Activated CD8-positive, alpha-beta memory T cell treated with anti-CD3 and anti-CD28 coated beads, Interleukin-2, amount 10 ng/mL, durations not matched to agents 7 days and 5 days (primary cell): ENCODE results near the gene OAS2. TPM values are rescaled to one million over a fixed set of nuclear protein-coding genes. Genes with fewer than 3 reads are reported as not detected.

Experiments
- ATAC-seq: fragments of 150-1000 bp; cut with Tn5 transposase; one replicate; pipeline ENCODE4 v1.10.0; 2021; ENCODE audit warnings: moderate library complexity
- CTCF ChIA-PET: fragments of 350-600 bp; sonication (Branson Sonifier 250); formaldehyde crosslinking; loops from one replicate; lab custom pipeline; 2021; ENCODE audit warnings: antibody characterized with exemption; lab: Charles Lee
- DNase-seq: peaks from one replicate; pipeline ENCODE4 v3.0.0-alpha.2; 2020
- H3K27ac Mint-ChIP-seq: one replicate; pipeline ENCODE4 v1.8.0; 2021; ENCODE audit warnings: mild to moderate bottlenecking, mixed read lengths
- H3K27me3 Mint-ChIP-seq: one replicate; pipeline ENCODE4 v1.8.0; 2021; ENCODE audit warnings: mixed read lengths
- H3K36me3 Mint-ChIP-seq: one replicate; pipeline ENCODE4 v1.8.0; 2021; ENCODE audit warnings: mild to moderate bottlenecking, mixed read lengths
- H3K4me1 Mint-ChIP-seq: one replicate; pipeline ENCODE4 v1.8.0; 2021; ENCODE audit warnings: mixed read lengths
- H3K4me3 Mint-ChIP-seq: one replicate; pipeline ENCODE4 v1.8.0; 2021; ENCODE audit warnings: mild to moderate bottlenecking, moderate library complexity, mixed read lengths
- H3K9me3 Mint-ChIP-seq: one replicate; pipeline ENCODE4 v1.8.0; 2022; ENCODE audit warnings: low read depth, mixed read lengths
- total RNA-seq, 2 experiments: library from RNA; stranded (reverse); gene quantifications; one replicate each; pipeline ENCODE4 v1.2.3, GENCODE V29; 2021

The OAS2 gene, protein sequence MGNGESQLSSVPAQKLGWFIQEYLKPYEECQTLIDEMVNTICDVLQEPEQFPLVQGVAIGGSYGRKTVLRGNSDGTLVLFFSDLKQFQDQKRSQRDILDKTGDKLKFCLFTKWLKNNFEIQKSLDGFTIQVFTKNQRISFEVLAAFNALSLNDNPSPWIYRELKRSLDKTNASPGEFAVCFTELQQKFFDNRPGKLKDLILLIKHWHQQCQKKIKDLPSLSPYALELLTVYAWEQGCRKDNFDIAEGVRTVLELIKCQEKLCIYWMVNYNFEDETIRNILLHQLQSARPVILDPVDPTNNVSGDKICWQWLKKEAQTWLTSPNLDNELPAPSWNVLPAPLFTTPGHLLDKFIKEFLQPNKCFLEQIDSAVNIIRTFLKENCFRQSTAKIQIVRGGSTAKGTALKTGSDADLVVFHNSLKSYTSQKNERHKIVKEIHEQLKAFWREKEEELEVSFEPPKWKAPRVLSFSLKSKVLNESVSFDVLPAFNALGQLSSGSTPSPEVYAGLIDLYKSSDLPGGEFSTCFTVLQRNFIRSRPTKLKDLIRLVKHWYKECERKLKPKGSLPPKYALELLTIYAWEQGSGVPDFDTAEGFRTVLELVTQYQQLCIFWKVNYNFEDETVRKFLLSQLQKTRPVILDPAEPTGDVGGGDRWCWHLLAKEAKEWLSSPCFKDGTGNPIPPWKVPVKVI
- total RNA-seq = 100 to 1,000 TPM; 276 to 383 TPM

DNA sequence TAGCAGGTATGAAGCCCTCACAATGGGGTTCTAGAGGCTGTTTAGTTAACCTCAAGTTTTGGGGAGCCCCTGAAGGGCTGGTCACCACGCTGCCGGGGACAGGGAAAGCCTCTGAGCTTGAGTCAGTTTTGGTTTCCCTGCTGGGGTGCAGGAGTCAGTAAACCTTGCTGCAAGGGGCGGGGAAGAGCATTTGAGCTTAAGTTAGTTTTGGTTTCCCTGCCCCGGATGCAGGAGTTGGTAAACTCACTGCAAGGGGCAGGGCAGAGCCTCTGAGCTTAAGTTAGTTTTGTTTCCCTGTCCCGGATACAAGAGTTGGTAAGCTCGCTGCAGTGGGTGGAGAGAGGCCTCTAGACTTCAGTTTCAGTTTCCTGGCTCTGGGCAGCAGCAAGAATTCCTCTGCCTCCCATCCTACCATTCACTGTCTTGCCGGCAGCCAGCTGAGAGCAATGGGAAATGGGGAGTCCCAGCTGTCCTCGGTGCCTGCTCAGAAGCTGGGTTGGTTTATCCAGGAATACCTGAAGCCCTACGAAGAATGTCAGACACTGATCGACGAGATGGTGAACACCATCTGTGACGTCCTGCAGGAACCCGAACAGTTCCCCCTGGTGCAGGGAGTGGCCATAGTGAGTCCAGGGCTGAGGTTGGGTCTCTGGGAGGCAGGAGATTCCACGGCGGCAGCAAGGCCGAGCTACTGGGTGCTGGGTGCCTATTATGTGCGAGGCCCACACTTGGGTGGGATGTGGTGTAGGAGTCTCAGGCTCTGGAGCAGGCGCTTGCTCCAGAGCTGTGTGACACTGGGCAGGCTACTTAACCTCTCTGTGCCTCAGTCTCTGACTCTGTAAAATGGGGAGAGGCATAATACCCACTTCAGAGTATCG is at the start of gene OAS2:
Gene OAS2 (plus strand): TSS at position 357 of the 878 bp plus-strand sequence. CDS start 90 bp downstream, at position 447.
- Mint-ChIP-seq H3K4me3 (peak within 1 kb of the TSS; percentile 89), H3K27me3 (no peaks in the 10 kb centered on the region), H3K4me1 (peaks cover 52% of the 10 kb centered on the region), H3K36me3 (peaks cover 63% of the 10 kb centered on the region), H3K9me3 (peaks cover 5% of the 10 kb centered on the region), H3K27ac (peak within 1 kb of the TSS; percentile 100)
- DNase-seq = peak; percentile 96
- CTCF ChIA-PET = interaction anchor here (1.0 to 6.9 kb wide), 9 partner anchors 10 to 78 kb away, joined by 3 to 67 read pairs (median 10); partner anchors contain the start of genes OAS1 and OAS3
- ATAC-seq = peak; percentile 92

DNA sequence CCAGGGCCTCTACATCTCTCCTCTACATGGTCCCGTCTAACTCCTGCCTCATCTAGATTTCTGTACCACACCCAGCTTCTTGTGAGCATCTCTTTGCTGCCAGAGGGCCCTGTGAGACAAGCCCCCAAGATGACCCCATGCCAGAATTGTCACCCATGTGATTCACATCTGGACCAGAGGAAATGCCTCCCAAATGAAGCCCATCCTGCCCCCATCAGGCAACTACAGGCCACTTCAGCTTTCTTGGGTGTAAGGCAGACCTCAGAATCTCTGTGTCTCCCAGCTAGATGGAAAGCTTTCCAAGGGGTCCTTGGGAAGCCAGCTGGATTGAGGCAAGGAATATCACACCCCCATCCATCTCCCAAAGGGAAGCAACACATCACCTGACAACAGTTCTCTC is 49.3 kb upstream of the OAS2 start:
- Mint-ChIP-seq H3K27ac (no peak overlapping the region), H3K36me3 (peaks cover 49% of the 10 kb centered on the region), H3K9me3 (no peaks in the 10 kb centered on the region), H3K27me3 (no peaks in the 10 kb centered on the region), H3K4me1 (peaks cover 3% of the 10 kb centered on the region), H3K4me3 (no peak overlapping the region)
- CTCF ChIA-PET = interaction anchor here (1.2 kb wide), 1 partner anchor 29 kb away, joined by 3 read pairs; no protein-coding TSS in a partner anchor
- DNase-seq = peak; percentile 38
- no peak for ATAC-seq

DNA sequence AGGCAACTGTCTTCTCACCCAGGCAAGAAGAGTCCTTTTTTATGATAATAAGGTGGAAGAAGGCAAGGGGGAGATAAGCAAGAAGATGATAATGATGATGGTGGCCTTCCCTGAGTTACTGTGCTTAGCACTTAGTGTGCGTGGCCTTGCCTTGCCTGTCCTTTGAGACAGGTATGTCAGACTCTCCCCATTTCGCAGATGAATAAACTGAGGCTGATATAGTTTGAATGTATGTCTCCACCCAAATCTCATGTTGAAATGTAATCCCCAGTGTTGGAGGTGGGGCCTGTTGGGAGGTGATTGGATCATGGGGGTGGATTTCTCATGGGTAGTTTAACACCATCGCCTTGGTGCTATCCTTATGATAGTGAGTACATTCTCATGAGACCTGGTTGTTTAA is 48.6 kb upstream of the OAS2 start:
- CTCF ChIA-PET = interaction anchor here (1.2 kb wide), 1 partner anchor 30 kb away, joined by 3 read pairs; no protein-coding TSS in a partner anchor
- Mint-ChIP-seq H3K4me3 (no peak overlapping the region), H3K9me3 (no peaks in the 10 kb centered on the region), H3K36me3 (peaks cover 44% of the 10 kb centered on the region), H3K27ac (no peak overlapping the region), H3K4me1 (peaks cover 6% of the 10 kb centered on the region), H3K27me3 (no peaks in the 10 kb centered on the region)
- ATAC-seq (no peak), DNase-seq (no peak)

DNA sequence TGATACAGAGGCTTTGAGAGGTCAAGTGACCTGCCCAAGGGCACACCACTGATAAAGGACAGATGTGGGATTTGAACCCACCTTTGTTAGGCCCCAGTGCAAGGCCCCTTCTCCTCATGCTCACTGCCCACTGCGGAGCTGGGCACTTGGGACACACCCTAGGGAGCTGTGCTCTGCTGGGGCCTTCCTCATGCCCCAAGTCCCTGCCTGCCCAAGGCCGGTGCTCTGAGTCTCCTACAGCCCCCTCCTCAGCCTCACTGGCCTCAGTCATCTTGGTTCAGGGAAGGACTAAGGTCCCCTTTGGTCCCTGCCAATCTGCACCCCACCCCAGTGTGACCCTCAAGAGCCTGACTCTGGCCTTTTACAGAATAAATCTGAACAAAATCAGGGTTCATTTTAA is 48.0 kb upstream of the OAS2 start:
- H3K27ac Mint-ChIP-seq = no peak overlapping the region

DNA sequence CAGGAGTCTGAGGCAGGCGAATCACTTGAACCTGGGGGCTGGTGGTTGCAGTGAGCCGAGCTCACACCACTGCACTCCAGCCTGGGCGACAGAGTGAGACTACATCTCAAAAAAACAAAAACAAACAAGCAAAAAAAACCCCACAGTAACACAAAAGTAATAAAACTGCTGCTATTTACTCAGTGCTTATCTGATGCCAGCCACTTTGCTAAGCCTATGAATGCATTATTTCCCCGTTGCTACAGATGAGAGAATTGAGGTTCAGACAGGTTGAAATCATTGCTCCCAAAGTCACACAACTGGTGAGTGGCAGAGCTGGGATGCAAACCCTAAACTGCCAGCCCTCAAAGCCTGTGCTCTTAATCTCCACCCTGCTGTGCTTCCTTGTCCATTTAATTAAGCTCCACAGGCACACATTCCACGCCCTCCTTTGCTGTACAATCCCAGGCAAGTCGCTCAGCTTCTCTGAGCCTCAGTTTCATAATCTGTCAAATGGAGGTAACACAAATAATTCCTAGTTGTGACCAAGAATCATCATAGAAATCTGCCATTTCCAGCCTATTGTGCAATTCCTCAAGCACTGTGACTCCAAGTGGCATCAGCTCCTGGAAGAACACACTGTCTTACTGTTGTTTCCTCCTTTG is 45.7 kb upstream of the OAS2 start:
- Mint-ChIP-seq H3K36me3 (peaks cover 26% of the 10 kb centered on the region), H3K27ac (no peak overlapping the region), H3K4me1 (peaks cover 25% of the 10 kb centered on the region), H3K9me3 (no peaks in the 10 kb centered on the region), H3K4me3 (no peak overlapping the region), H3K27me3 (no peaks in the 10 kb centered on the region)
- DNase-seq (no peak), ATAC-seq (no peak)
- CTCF ChIA-PET = interaction anchor here (0.8 to 2.1 kb wide), 4 partner anchors 16 to 45 kb away, joined by 3 to 5 read pairs (median 4); partner anchors contain the start of gene OAS2

More for the DNA sequence above, 48.0 kb upstream of the OAS2 start:
- CTCF ChIA-PET = no interaction called here
- DNase-seq (peak; percentile 28), ATAC-seq (no peak)
- Mint-ChIP-seq H3K4me1 (peaks cover 9% of the 10 kb centered on the region), H3K36me3 (peaks cover 38% of the 10 kb centered on the region), H3K9me3 (no peaks in the 10 kb centered on the region), H3K4me3 (no peak overlapping the region), H3K27me3 (no peaks in the 10 kb centered on the region)

DNA sequence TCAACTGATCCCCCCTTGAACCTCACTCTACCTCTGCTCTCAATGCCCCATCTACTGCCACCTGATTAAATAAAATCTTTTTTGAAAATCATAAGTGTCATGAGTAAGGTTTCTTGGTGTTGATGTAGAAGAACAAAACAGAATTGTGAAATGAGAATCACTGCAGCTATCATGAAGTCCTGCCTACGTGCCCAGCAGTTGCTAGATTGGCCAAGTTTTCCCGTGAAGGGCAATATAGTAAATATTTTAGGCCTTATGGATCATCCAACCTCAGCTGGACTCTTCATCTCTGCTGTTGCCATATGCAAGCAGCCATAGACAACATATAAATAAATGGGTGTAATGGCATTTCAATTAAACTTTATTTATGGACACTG is 45.2 kb upstream of the OAS2 start:
- peaks cover 30% of the 10 kb centered on the region for H3K4me1 Mint-ChIP-seq
- no peak for ATAC-seq

DNA sequence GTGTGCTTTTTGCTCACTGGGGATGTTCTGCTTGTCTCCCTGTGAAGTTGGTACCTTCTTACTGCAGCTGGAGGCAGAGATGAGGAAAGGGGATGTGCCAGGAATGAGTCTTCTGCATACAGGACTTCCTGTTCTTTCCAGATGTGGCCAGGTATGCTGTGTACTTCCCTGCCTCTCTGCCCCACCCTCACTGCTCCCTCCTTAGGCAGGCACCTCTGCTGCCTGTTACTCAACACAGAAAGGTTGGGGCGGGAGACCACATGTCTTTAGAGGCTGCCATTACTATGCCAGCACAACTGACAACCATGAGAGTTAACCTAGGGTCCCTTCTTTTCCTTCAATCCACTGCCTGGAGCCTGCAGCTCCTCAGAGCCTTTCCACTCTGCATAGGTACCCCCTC is 42.1 kb upstream of the OAS2 start:
- Mint-ChIP-seq H3K27ac (peak overlapping the region; percentile 75), H3K4me1 (peaks cover 42% of the 10 kb centered on the region), H3K9me3 (no peaks in the 10 kb centered on the region), H3K4me3 (no peak overlapping the region), H3K27me3 (no peaks in the 10 kb centered on the region), H3K36me3 (peaks cover 24% of the 10 kb centered on the region)
- DNase-seq = no peak
- CTCF ChIA-PET = interaction anchor here (1.6 kb wide), 1 partner anchor 57 kb away, joined by 4 read pairs; no protein-coding TSS in a partner anchor
- ATAC-seq = no peak

More for the DNA sequence above, 45.2 kb upstream of the OAS2 start:
- DNase-seq = no peak
- Mint-ChIP-seq H3K27ac (no peak overlapping the region), H3K27me3 (no peaks in the 10 kb centered on the region), H3K4me3 (no peak overlapping the region), H3K36me3 (peaks cover 22% of the 10 kb centered on the region), H3K9me3 (no peaks in the 10 kb centered on the region)
- CTCF ChIA-PET = interaction anchor here (0.8 to 1.0 kb wide), 3 partner anchors 29 to 45 kb away, joined by 3 to 4 read pairs (median 3); partner anchors contain the start of gene OAS2

DNA sequence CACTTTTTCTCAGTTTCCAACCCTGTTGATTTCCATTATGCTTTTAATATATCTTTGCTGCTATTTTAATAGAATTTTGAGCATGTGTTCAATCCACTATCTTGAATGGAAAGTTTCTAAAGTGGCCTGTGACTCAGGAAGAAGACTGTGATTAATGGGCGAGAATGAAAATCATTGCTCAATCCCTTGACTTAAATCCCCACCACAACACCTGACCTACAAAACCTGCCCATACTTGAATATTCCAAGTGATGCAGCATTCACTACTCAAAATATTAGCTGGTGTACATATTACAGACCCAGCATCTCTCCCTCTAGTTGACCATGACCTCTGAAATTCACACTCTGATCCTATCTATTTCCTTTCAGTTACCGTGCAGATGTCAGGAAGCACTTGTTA is 41.4 kb upstream of the OAS2 start:
- no peak for DNase-seq
- CTCF ChIA-PET = interaction anchor here (0.9 to 2.1 kb wide), 4 partner anchors 28 to 112 kb away, joined by 3 to 14 read pairs (median 4); no protein-coding TSS in a partner anchor
- Mint-ChIP-seq H3K4me3 (no peak overlapping the region), H3K4me1 (peaks cover 48% of the 10 kb centered on the region), H3K36me3 (peaks cover 31% of the 10 kb centered on the region), H3K27ac (peak overlapping the region; percentile 93), H3K27me3 (no peaks in the 10 kb centered on the region), H3K9me3 (no peaks in the 10 kb centered on the region)
- no peak for ATAC-seq

DNA sequence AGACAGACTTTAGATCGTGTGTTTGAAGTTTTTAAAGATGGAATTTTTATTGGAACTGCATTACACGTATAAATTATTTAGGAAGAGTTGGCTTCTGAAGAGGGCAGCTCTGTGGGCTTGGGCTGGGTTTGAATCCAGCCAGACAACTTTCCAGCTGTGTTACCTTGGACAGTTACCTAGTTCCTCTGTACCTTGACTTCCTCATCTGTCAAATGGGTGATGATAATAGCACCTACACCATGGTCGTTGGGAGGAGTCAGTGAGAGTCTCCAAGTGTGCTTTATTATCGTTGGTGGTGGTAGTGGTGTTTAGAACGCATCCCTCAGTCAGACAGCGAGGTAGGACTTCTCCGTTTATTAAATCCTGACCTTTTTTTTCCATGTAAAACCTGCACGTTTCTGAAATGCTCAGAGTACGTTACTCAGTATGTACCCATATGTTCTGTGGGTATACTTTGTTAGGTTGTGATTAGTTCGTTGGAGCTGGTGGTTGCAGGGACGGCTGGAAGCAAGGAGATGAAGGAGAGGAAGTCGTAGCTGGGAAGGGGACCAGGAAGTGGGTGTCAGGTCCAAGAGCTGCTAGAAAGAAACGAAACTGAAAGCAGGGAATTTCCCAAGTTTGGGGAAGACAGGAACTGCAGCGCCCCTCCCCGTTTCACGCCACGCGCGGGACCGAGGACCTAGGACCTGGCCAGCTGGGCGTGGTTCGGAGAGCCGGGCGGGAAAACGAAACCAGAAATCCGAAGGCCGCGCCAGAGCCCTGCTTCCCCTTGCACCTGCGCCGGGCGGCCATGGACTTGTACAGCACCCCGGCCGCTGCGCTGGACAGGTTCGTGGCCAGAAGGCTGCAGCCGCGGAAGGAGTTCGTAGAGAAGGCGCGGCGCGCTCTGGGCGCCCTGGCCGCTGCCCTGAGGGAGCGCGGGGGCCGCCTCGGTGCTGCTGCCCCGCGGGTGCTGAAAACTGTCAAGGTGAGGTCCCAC is 40.3 kb upstream of the OAS2 start, which contains the start of gene OAS3:
Gene OAS3 (plus strand): TSS at position 734 of the 979 bp plus-strand sequence. CDS start 57 bp downstream, at position 791.
- Mint-ChIP-seq H3K4me3 (peak within 1 kb of the TSS; percentile 98), H3K9me3 (no peaks in the 10 kb centered on the region), H3K4me1 (peaks cover 55% of the 10 kb centered on the region), H3K27me3 (no peaks in the 10 kb centered on the region), H3K36me3 (peaks cover 37% of the 10 kb centered on the region), H3K27ac (peak within 1 kb of the TSS; percentile 93)
- CTCF ChIA-PET = interaction anchor here (0.9 to 2.1 kb wide), 5 partner anchors 30 to 111 kb away, joined by 3 to 14 read pairs (median 7); partner anchors contain the start of genes OAS1 and OAS2
- DNase-seq (peak; percentile 91), ATAC-seq (peak; percentile 89)

DNA sequence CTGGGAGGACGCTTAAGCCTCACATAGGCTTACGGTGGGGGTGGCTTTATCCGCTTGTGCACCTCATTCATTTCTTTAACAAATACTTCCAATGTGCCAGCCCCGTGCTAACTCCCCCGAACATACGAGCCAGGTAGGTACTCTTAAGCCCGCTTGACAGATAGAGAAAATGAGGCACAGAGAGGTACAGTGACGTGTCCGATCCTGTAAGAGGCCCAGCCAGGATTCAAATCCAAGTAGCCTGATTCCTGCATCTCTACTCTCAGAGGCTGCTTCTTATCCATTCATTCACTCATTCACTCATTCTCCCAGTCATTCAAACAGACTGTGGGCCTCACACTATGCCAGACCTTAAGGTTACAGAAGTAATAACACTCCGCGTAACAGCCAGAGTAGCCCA is 39.6 kb upstream of the OAS2 start:
- no peak for DNase-seq
- Mint-ChIP-seq H3K4me3 (peak overlapping the region; percentile 98), H3K4me1 (peaks cover 59% of the 10 kb centered on the region), H3K27ac (peak overlapping the region; percentile 93), H3K36me3 (peaks cover 43% of the 10 kb centered on the region), H3K27me3 (no peaks in the 10 kb centered on the region), H3K9me3 (no peaks in the 10 kb centered on the region)
- CTCF ChIA-PET = interaction anchor here (1.2 to 2.1 kb wide), 4 partner anchors 31 to 54 kb away, joined by 6 to 14 read pairs (median 8); partner anchors contain the start of genes OAS1 and OAS2
- ATAC-seq = no peak

DNA sequence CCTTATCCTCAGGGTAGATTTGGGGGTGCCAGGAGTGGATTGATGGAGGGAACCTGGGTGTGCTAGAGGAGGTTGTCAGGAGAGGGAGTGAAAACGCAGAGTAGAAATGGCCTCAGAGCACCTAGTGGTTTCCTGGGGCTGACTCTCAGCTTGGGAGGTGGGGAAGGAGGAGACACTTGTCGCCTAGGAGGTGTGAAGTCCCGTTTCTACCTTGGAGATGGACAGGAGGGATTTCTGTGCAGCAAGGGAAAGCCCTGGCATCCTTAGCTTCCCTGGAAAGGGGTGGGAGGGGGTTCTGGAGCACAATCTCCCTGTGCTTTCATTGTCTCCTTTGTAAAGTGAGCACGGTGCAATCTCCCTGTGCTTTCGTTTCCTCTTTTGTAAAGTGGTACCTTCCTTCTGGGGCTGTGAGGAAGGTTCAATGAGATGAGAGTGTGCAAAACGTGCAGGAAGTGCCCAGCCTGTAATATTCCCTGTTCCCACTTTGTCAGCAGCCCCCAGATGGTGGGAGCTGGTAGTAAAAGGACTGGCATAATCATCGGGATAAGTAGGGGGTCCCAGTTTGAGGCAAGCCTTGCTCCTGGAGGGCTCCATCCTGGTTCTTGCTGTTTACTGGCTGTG is 38.4 kb upstream of the OAS2 start:
- peaks cover 64% of the 10 kb centered on the region for H3K4me1 Mint-ChIP-seq
- peak; percentile 41 for ATAC-seq
- DNase-seq = peak; percentile 56
- CTCF ChIA-PET = interaction anchor here (1.0 to 2.0 kb wide), 3 partner anchors 33 to 53 kb away, joined by 5 to 6 read pairs (median 5); partner anchors contain the start of gene OAS1
- peak overlapping the region; percentile 93 for H3K27ac Mint-ChIP-seq
- no peaks in the 10 kb centered on the region for H3K9me3 Mint-ChIP-seq
- peak overlapping the region; percentile 98 for H3K4me3 Mint-ChIP-seq
- H3K36me3 Mint-ChIP-seq = peaks cover 54% of the 10 kb centered on the region
- no peaks in the 10 kb centered on the region for H3K27me3 Mint-ChIP-seq
